Adrenal gland (tissue), 12 donors: Measurements from ENCODE around the gene APOA1. TPM values are rescaled to one million over a fixed set of nuclear protein-coding genes. Genes with fewer than 3 reads are reported as not detected.

ENCODE experiments used
- DNase-seq, 7 donors: peaks; one replicate each; pipeline ENCODE4 v3.0.0-alpha.2; 2019 to 2020
- H3K27ac ChIP-seq, 5 donors: fragments of 200-600 bp; sonication (generic) in 4 of 5; 1 replicate in 3 of 5; 2 replicates in 2 of 5; pipeline versions ENCODE4 v1.5.1 to v1.8.0; 2016 to 2020; ENCODE audit warnings: mild to moderate bottlenecking in 1 of 5
- H3K27me3 ChIP-seq: fragments of 200-600 bp; 2 replicates; pipeline ENCODE4 v1.8.0; 2021
- H3K36me3 ChIP-seq, 2 donors: fragments of 200-600 bp; replicated peaks in 1 of 2; 1 replicate in 1 of 2; 2 replicates in 1 of 2; pipeline versions ENCODE4 v1.5.1 to v1.8.0; 2018 to 2022
- H3K4me1 ChIP-seq, 2 donors: fragments of 200-600 bp; replicated peaks in 1 of 2; 1 replicate in 1 of 2; 2 replicates in 1 of 2; pipeline versions ENCODE4 v1.5.1 to v1.8.0; 2018 to 2021
- H3K4me3 ChIP-seq, 4 donors: fragments of 200-600 bp; sonication (generic) in 3 of 4; one replicate each; pipeline ENCODE4 v1.5.1; 2016 to 2018
- H3K9me3 ChIP-seq, 3 donors: fragments of 200-600 bp; sonication (generic) in 1 of 3; replicated peaks in 1 of 3; 1 replicate in 2 of 3; 2 replicates in 1 of 3; pipeline versions ENCODE4 v1.5.1 to v1.8.0; 2016 to 2021
- POLR2A ChIP-seq, 2 donors: fragments of 450-650 bp; IDR thresholded peaks; one replicate each; pipeline ENCODE4 v1.6.1; 2017; ENCODE audit warnings: antibody characterized with exemption in 2 of 2, mild to moderate bottlenecking in 2 of 2, moderate library complexity in 1 of 2
- WGBS, 4 donors: extraction: QIAGEN DNeasy Blood & Tissue Kit in 2 of 4; methylation state at CpG; one replicate each; pipeline versions ENCODE4 v1.1.5 to v1.1.7; 2013 to 2017; 5-methylcytosine and 5-hydroxymethylcytosine counted together
- intact Hi-C, 2 donors: fragments of 100-400 bp; cut with DNase I; formaldehyde crosslinking; loops; one replicate each; pipeline versions ENCODE4 v1.14.1 to v1.15.0; 2022 to 2023
- polyA plus RNA-seq, 3 donors: library from polyadenylated mRNA; stranded (reverse); fragments of 200-250 nt in 2 of 3; fragments of 350-450 nt in 1 of 3; fragmentation: Illumina TruSeq in 1 of 3; extraction: RNeasy Lipid Tissue Mini Kit (QIAGEN cat#74804) in 1 of 3; gene quantifications; one replicate each; pipeline ENCODE4 v1.2.3, GENCODE V29; 2013 to 2014
- total RNA-seq, 9 donors: library from RNA; depleted of rRNA in 4 of 9; stranded (reverse); fragments of >200 nt in 4 of 9; fragments of 120-200 nt in 1 of 9; fragmentation: NEBNext Ultra II Directional in 1 of 9; extraction: Animal tissue kit (Norgen Biotek cat#: 25700) in 1 of 9; gene quantifications; one replicate each; pipeline versions ENCODE4 v1.1.0 to v1.2.4, GENCODE V29; 2013 to 2023
- TF ChIP-seq, protein P1 (sequence below), 6 experiments: fragments of 450-650 bp in 4 of 6; fragments of 200-600 bp in 2 of 6; sonication (generic) in 1 of 6; IDR thresholded peaks; 1 replicate in 5 of 6; 2 replicates in 1 of 6; pipeline versions ENCODE4 v1.5.1 to v1.8.0; 2016 to 2021; ENCODE audit warnings: antibody characterized with exemption in 6 of 6, mild to moderate bottlenecking in 2 of 6, moderate library complexity in 1 of 6
- donor health status: healthy with polysubstance abuse.
- donor health status: Bipolar disorder and iron deficiency.
- donor health status: DM: yes; HTN: yes; CAD: no.
- donor health status: DM: no; HTN: no; CAD: no.
- donor health status: DM: no; HTN: no; CAD: no.
- donor health status: DM: yes; HTN: yes; CAD: no.

The APOA1 gene
- total and polyA plus RNA-seq, 12 donors, result 0.28 to 691 (median 2.6) TPM; not detected in 4

GRCh38 chr11:116861539-116861938, 24.1 kb upstream of the APOA1 start:
- intact Hi-C loops, result no loop called here
- WGBS, 4 donors, result 65 to 83% (median 74%) methylated on average over 1 of the region's 1 CpG

DNA sequence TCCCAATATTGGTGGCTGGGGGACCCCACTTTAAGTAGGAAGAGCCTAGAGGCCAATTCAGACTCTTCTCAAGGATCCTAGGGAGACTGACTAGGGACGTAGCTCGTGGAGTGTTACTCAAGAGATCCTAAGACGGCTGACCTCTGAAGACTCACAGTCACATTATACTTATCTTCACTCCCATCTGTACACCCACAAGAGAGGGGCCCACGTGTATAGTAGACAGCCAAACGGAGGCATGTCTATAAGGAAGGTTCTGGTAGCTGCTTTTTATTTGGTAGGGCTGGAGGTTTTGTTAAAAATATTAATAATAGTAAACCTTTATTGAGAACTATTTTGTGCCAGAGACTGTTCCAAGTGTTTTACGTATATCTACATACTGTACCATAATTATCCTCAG, 22.9 kb upstream of the APOA1 start:
- Histone ChIP-seq H3K27me3 (no peaks in the 10 kb centered on the region), H3K9me3 (no peaks in the 10 kb centered on the region), H3K36me3 (peaks cover 0 to 76% of the 10 kb centered on the region in 2 donors), H3K4me1 (no peaks in the 10 kb centered on the region), H3K27ac (no peak overlapping the region), H3K4me3 (no peak overlapping the region)
- intact Hi-C loops, result no loop called here
- TF ChIP-seq, protein P1, sequence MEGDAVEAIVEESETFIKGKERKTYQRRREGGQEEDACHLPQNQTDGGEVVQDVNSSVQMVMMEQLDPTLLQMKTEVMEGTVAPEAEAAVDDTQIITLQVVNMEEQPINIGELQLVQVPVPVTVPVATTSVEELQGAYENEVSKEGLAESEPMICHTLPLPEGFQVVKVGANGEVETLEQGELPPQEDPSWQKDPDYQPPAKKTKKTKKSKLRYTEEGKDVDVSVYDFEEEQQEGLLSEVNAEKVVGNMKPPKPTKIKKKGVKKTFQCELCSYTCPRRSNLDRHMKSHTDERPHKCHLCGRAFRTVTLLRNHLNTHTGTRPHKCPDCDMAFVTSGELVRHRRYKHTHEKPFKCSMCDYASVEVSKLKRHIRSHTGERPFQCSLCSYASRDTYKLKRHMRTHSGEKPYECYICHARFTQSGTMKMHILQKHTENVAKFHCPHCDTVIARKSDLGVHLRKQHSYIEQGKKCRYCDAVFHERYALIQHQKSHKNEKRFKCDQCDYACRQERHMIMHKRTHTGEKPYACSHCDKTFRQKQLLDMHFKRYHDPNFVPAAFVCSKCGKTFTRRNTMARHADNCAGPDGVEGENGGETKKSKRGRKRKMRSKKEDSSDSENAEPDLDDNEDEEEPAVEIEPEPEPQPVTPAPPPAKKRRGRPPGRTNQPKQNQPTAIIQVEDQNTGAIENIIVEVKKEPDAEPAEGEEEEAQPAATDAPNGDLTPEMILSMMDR (IDR thresholded peaks at IDR 0.05), result no peak
- no peak for TF ChIP-seq POLR2A (IDR thresholded peaks at IDR 0.05)
- 93 to 96% (median 95%) methylated on average over 6 of the region's 6 CpGs for WGBS, 4 donors
- DNase-seq, result no peak

More at GRCh38 chr11:116861539-116861938, 24.1 kb upstream of the APOA1 start:
- H3K27me3 ChIP-seq, result no peaks in the 10 kb centered on the region
- H3K4me3 ChIP-seq, result no peak overlapping the region
- DNase-seq, result no peak
- no peaks in the 10 kb centered on the region for H3K4me1 ChIP-seq
- TF ChIP-seq, protein P1 (IDR thresholded peaks at IDR 0.05), result no peak
- no peak for TF ChIP-seq POLR2A (IDR thresholded peaks at IDR 0.05)
- H3K27ac ChIP-seq, result no peak overlapping the region
- H3K9me3 ChIP-seq, result no peaks in the 10 kb centered on the region
- H3K36me3 ChIP-seq, result peaks cover 0 to 81% of the 10 kb centered on the region in 2 donors

DNA sequence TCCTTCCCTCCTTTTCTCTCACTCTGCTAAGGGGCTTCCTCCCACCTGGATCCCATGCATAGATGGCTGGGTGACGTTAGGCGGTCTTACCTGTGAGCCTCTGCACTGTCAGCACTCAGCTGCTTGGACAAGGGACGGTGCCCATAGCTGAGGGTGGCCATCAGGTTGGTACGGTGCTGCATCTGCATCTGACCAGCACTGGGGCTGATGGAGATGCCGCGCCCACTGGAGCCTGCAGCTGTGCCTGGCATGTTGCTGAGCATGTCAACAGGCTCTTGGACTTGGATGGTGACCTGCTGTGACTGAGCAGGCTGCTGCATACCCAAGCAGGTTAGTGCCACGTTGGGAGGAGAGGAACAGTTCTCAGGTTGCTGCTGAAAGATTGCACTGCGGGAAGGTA, 21.8 kb upstream of the APOA1 start:
- H3K4me3 ChIP-seq, result no peak overlapping the region
- peaks cover 0 to 65% of the 10 kb centered on the region in 2 donors for H3K36me3 ChIP-seq
- no peak for DNase-seq
- intact Hi-C loops, result no loop called here
- no peak for TF ChIP-seq POLR2A (IDR thresholded peaks at IDR 0.05)
- TF ChIP-seq, protein P1 (IDR thresholded peaks at IDR 0.05), result no peak
- 96 to 100% (median 97%) methylated on average over 6 to 8 of the region's 8 CpGs for WGBS, 4 donors
- no peaks in the 10 kb centered on the region for H3K27me3 ChIP-seq
- no peak overlapping the region for H3K27ac ChIP-seq
- no peaks in the 10 kb centered on the region for H3K9me3 ChIP-seq
- H3K4me1 ChIP-seq, result no peaks in the 10 kb centered on the region

- peaks cover 0 to 55% of the 10 kb centered on the region in 2 donors for H3K36me3 ChIP-seq
- H3K9me3 ChIP-seq, result no peaks in the 10 kb centered on the region
- no peak for DNase-seq
- 81 to 91% (median 91%) methylated on average over 6 to 7 of the region's 7 CpGs for WGBS, 4 donors
- intact Hi-C loops, result no loop called here
- H3K27me3 ChIP-seq, result no peaks in the 10 kb centered on the region
- no peak overlapping the region for H3K27ac ChIP-seq
- TF ChIP-seq, protein P1 (IDR thresholded peaks at IDR 0.05), result no peak
- no peak for TF ChIP-seq POLR2A (IDR thresholded peaks at IDR 0.05)
- peaks cover 0 to 10% of the 10 kb centered on the region in 2 donors for H3K4me1 ChIP-seq
- no peak overlapping the region for H3K4me3 ChIP-seq
Observed at GRCh38 chr11:116857936-116858335, 20.5 kb upstream of the APOA1 start.
